ENCODE data around the gene GIMAP6. TPM values are rescaled to one million over a fixed set of nuclear protein-coding genes. Genes with fewer than 3 reads are reported as not detected.
"Not testable (repeated sequence)": the region's sequence is repeated elsewhere in the genome, so short reads cannot be mapped to it uniquely, and the experiment has no call there.

The GIMAP6 gene
- total RNA-seq, 1 donor = 26.2 TPM

GRCh38 chr7:150579979-150580637, 52.1 kb downstream of the GIMAP6 start:
- peaks cover 17% of the 10 kb centered on the region for H3K4me1 ChIP-seq (ENCODE audit: insufficient read depth, low read length)
- H3K9me3 ChIP-seq (ENCODE audit: low read depth, low read length); H3K4me3 ChIP-seq (ENCODE audit: low read length); H3K27me3 ChIP-seq (ENCODE audit: insufficient read depth, low read length): not testable (repeated sequence)

Other genes starting within 250 kb of the GIMAP6 start
- gene GIMAP8, start 181.8 kb downstream of the GIMAP6 start, total RNA-seq = 4.2 TPM
- 44.2 TPM for gene GIMAP7, start 117.5 kb downstream of the GIMAP6 start, total RNA-seq
- gene GIMAP4, start 65.0 kb downstream of the GIMAP6 start, total RNA-seq = 47.9 TPM
- 159 TPM for gene GIMAP2, start 53.3 kb upstream of the GIMAP6 start, total RNA-seq
- 10.0 TPM for gene GIMAP1, start 84.2 kb upstream of the GIMAP6 start, total RNA-seq
- 102 TPM for gene GIMAP5, start 105.0 kb upstream of the GIMAP6 start, total RNA-seq
- gene TMEM176B, start 168.0 kb upstream of the GIMAP6 start, total RNA-seq = 4.7 TPM
- 2.1 TPM for gene TMEM176A, start 168.4 kb upstream of the GIMAP6 start, total RNA-seq
- 0.10 TPM for gene AOC1, start 220.1 kb upstream of the GIMAP6 start, total RNA-seq

Measured in mononuclear cell (primary cell).